Ishikawa (cell line): ENCODE results near the gene MYO1E.

Experiments used
- EGR1 ChIP-seq: IDR thresholded peaks from 2 replicates; pipeline ENCODE4 v1.6.1; 2012
- EP300 ChIP-seq: IDR thresholded peaks from 2 replicates; pipeline ENCODE4 v1.6.1; 2012; ENCODE audit warnings: borderline replicate concordance
- RAD21 ChIP-seq: IDR thresholded peaks from 2 replicates; pipeline ENCODE4 v1.6.1; 2012; ENCODE audit warnings: low read depth
- TCF12 ChIP-seq: IDR thresholded peaks from 2 replicates; pipeline ENCODE4 v1.6.1; 2012; ENCODE audit warnings: low read depth
- YY1 ChIP-seq: IDR thresholded peaks from 2 replicates; pipeline ENCODE4 v1.6.1; 2012; ENCODE audit warnings: low read depth
- TF ChIP-seq, protein P1 (sequence below): IDR thresholded peaks from 2 replicates; pipeline ENCODE4 v1.6.1; 2012; ENCODE audit warnings: low read depth, mild to moderate bottlenecking
- TF ChIP-seq, protein P2 (sequence below): IDR thresholded peaks from 2 replicates; pipeline ENCODE4 v1.6.1; 2012
- TF ChIP-seq, protein P3 (sequence below): IDR thresholded peaks from 2 replicates; pipeline ENCODE4 v1.6.1; 2012

DNA sequence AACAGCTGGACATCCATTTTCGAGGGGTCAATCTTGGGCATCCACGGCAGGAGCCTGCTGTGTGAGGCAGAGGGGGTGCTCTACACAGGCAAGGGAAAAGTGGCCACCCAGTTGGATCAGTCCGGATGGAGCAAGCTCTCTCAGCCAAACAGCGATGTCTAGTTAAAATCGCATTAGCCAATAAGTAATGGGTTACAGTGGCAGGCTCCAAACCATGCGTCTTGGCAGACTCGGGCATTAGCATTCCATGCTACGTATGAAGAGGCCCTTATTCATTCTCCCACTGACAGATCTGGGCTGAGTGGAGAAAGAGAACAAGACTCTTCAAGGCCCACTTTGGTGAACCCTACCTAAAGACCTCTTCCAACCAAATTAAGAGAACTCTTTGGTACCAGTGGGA is 218.4 kb downstream of the MYO1E start:
- TF ChIP-seq, protein P1, sequence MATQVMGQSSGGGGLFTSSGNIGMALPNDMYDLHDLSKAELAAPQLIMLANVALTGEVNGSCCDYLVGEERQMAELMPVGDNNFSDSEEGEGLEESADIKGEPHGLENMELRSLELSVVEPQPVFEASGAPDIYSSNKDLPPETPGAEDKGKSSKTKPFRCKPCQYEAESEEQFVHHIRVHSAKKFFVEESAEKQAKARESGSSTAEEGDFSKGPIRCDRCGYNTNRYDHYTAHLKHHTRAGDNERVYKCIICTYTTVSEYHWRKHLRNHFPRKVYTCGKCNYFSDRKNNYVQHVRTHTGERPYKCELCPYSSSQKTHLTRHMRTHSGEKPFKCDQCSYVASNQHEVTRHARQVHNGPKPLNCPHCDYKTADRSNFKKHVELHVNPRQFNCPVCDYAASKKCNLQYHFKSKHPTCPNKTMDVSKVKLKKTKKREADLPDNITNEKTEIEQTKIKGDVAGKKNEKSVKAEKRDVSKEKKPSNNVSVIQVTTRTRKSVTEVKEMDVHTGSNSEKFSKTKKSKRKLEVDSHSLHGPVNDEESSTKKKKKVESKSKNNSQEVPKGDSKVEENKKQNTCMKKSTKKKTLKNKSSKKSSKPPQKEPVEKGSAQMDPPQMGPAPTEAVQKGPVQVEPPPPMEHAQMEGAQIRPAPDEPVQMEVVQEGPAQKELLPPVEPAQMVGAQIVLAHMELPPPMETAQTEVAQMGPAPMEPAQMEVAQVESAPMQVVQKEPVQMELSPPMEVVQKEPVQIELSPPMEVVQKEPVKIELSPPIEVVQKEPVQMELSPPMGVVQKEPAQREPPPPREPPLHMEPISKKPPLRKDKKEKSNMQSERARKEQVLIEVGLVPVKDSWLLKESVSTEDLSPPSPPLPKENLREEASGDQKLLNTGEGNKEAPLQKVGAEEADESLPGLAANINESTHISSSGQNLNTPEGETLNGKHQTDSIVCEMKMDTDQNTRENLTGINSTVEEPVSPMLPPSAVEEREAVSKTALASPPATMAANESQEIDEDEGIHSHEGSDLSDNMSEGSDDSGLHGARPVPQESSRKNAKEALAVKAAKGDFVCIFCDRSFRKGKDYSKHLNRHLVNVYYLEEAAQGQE, result no peak
- no peak for TF ChIP-seq RAD21
- TF ChIP-seq YY1, result no peak
- TF ChIP-seq, protein P2, sequence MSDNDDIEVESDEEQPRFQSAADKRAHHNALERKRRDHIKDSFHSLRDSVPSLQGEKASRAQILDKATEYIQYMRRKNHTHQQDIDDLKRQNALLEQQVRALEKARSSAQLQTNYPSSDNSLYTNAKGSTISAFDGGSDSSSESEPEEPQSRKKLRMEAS, result no peak
- no peak for TF ChIP-seq TCF12
- TF ChIP-seq EP300, result no peak
- TF ChIP-seq, protein P3, sequence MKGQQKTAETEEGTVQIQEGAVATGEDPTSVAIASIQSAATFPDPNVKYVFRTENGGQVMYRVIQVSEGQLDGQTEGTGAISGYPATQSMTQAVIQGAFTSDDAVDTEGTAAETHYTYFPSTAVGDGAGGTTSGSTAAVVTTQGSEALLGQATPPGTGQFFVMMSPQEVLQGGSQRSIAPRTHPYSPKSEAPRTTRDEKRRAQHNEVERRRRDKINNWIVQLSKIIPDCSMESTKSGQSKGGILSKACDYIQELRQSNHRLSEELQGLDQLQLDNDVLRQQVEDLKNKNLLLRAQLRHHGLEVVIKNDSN, result no peak
- no peak for TF ChIP-seq EGR1
